ENCODE measurements around the gene HAGHL. TPM values are rescaled to one million over a fixed set of nuclear protein-coding genes. Genes with fewer than 3 reads are reported as not detected.
A peak's percentile ranks its signal among the peaks of the same experiment; 100 is the strongest.

HAGHL gene
- total and polyA plus RNA-seq, 7 experiments from 2014 or later = 0.72 to 14.6 (median 9.4) TPM

- no peaks in the 10 kb centered on the region for H3K4me1 ChIP-seq (ENCODE audit: control insufficient read depth in 2 of 2, insufficient read depth in 2 of 2, low read length in 2 of 2)
- H3K9me3 ChIP-seq (ENCODE audit: control insufficient read depth in 2 of 3, low read length in 3 of 3) = no peaks in the 10 kb centered on the region
- H3K4me3 ChIP-seq (ENCODE audit: low read length) = no peak overlapping the region
- peaks cover 4 to 22% of the 10 kb centered on the region in 2 donors for H3K27me3 ChIP-seq (ENCODE audit: control insufficient read depth in 2 of 2, insufficient read depth in 2 of 2, low read length in 2 of 2)
- Mint-ChIP-seq H3K36me3 (no peaks in the 10 kb centered on the region), H3K9me3 (peaks cover 0 to 2% (median 0%) of the 10 kb centered on the region in 11 donors), H3K27ac (no peak overlapping the region), H3K27me3 (peaks cover 23 to 59% (median 31%) of the 10 kb centered on the region in 5 donors), H3K4me3 (peak overlapping the region in 7 of 10 donors; percentile 21 to 72 (median 38)), H3K4me1 (peaks cover 0 to 4% (median 1%) of the 10 kb centered on the region in 7 donors)
- ATAC-seq = no peak
- no peak overlapping the region for H3K27ac ChIP-seq (ENCODE audit: low read depth, low read length)
- intact Hi-C loops (cut with micrococcal nuclease) = no loop called here
- H3K36me3 ChIP-seq (ENCODE audit: control insufficient read depth in 2 of 3, insufficient read depth in 3 of 3, low read length in 3 of 3) = no peaks in the 10 kb centered on the region
- ChIA-PET POLR2A (interaction anchor here (1.6 to 2.3 kb wide), 2 partner anchors 11 to 13 kb away, joined by 4 to 8 read pairs; no protein-coding TSS in a partner anchor), CTCF (interaction anchor here (0.6 kb wide), 1 partner anchor 87 kb away, joined by 3 read pairs; no protein-coding TSS in a partner anchor)
- no peak for DNase-seq
These were observed 20.5 kb upstream of the HAGHL start for GRCh38 chr16:706189-707061.

DNA sequence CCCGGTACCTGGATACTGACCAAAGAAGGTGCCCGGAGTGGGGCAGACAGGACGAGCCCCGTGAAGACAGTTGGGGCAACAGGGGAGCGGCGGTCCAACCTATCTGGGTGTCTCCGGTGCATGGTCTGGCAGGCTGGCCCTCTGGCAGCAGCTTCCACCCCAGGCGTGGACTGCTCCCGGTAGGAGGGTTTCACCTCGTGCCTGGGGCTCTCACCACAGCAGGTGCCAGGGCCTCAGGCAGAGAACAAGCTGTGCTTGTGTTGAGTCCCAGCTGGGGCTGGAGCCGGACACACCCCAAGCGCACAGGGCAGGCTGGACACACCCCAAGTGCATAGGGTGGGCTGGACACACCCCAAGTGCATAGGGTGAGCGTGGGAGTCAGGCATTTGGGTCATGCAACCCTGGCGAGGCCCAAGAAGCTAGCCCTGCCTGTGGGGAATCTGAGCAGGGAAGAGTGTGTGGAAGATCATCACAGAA, 19.8 kb upstream of the HAGHL start:
- POLR2A ChIA-PET = interaction anchor here (0.8 to 2.3 kb wide), 3 partner anchors 11 to 26 kb away, joined by 3 to 8 read pairs (median 4); partner anchors contain the start of gene STUB1
- H3K9me3 Mint-ChIP-seq = peaks cover 0 to 2% (median 0%) of the 10 kb centered on the region in 11 donors
- no peak overlapping the region for H3K27ac ChIP-seq (ENCODE audit: low read depth, low read length)
- H3K36me3 Mint-ChIP-seq = no peaks in the 10 kb centered on the region
- peaks cover 4 to 21% of the 10 kb centered on the region in 2 donors for H3K27me3 ChIP-seq (ENCODE audit: control insufficient read depth in 2 of 2, insufficient read depth in 2 of 2, low read length in 2 of 2)
- H3K9me3 ChIP-seq (ENCODE audit: control insufficient read depth in 2 of 3, low read length in 3 of 3) = no peaks in the 10 kb centered on the region
- H3K4me1 Mint-ChIP-seq = peaks cover 0 to 4% (median 1%) of the 10 kb centered on the region in 7 donors
- H3K27ac Mint-ChIP-seq = no peak overlapping the region
- no peaks in the 10 kb centered on the region for H3K36me3 ChIP-seq (ENCODE audit: control insufficient read depth in 2 of 3, insufficient read depth in 3 of 3, low read length in 3 of 3)
- CTCF ChIA-PET = interaction anchor here (0.6 kb wide), 1 partner anchor 86 kb away, joined by 3 read pairs; no protein-coding TSS in a partner anchor
- H3K4me1 ChIP-seq (ENCODE audit: control insufficient read depth in 2 of 2, insufficient read depth in 2 of 2, low read length in 2 of 2) = no peaks in the 10 kb centered on the region
- peak overlapping the region in 3 of 10 donors; percentile 23 to 72 (median 66) for H3K4me3 Mint-ChIP-seq
- H3K4me3 ChIP-seq (ENCODE audit: low read length) = no peak overlapping the region
- intact Hi-C loops (cut with micrococcal nuclease) = no loop called here
- H3K27me3 Mint-ChIP-seq = peaks cover 22 to 52% (median 30%) of the 10 kb centered on the region in 5 donors
- no peak for ATAC-seq
- DNase-seq = no peak

- no peak for ATAC-seq
- Mint-ChIP-seq H3K36me3 (no peaks in the 10 kb centered on the region), H3K27me3 (peaks cover 17 to 48% (median 24%) of the 10 kb centered on the region in 5 donors), H3K9me3 (peaks cover 0 to 2% (median 0%) of the 10 kb centered on the region in 11 donors), H3K4me1 (peaks cover 0 to 4% (median 4%) of the 10 kb centered on the region in 7 donors), H3K27ac (peak overlapping the region in 1 of 9 donors; percentile 38), H3K4me3 (peak overlapping the region in 1 of 10 donors; percentile 39)
- Histone ChIP-seq H3K36me3 (ENCODE audit: control insufficient read depth in 2 of 3, insufficient read depth in 3 of 3, low read length in 3 of 3) (no peaks in the 10 kb centered on the region), H3K27ac (ENCODE audit: low read depth, low read length) (no peak overlapping the region), H3K4me3 (ENCODE audit: low read length) (no peak overlapping the region), H3K27me3 (ENCODE audit: control insufficient read depth in 2 of 2, insufficient read depth in 2 of 2, low read length in 2 of 2) (peaks cover 4 to 20% of the 10 kb centered on the region in 2 donors), H3K9me3 (ENCODE audit: control insufficient read depth in 2 of 3, low read length in 3 of 3) (no peaks in the 10 kb centered on the region), H3K4me1 (ENCODE audit: control insufficient read depth in 2 of 2, insufficient read depth in 2 of 2, low read length in 2 of 2) (no peaks in the 10 kb centered on the region)
- DNase-seq = no peak
- intact Hi-C loops (cut with micrococcal nuclease) = no loop called here
- CTCF ChIA-PET = no interaction called here
- POLR2A ChIA-PET = interaction anchor here (0.8 to 2.3 kb wide), 2 partner anchors 12 to 27 kb away, joined by 3 to 8 read pairs; partner anchors contain the start of gene STUB1
These were observed 18.9 kb upstream of the HAGHL start for GRCh38 chr16:708019-708418.

DNA sequence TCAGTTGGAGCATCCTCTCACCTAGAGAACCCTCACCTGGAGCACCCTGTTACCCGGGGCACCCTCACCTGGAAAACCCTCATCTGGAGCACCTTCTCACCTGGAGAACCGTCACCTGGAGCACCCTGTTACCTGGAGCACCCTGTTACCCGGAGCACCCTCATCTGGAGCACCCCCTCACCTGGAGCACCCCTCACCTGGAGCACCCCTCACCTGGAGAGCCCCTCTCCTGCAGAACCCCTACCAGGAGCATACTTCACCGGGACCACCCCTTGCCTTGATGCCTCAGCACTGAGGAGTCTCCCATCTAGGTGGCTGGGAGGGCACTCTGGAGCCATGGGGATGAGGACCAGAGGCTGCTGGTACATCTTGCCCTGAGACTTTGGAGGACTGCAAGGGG, 17.9 kb upstream of the HAGHL start:
- Histone ChIP-seq H3K27ac (ENCODE audit: low read depth, low read length) (no peak overlapping the region), H3K36me3 (ENCODE audit: control insufficient read depth in 2 of 3, insufficient read depth in 3 of 3, low read length in 3 of 3) (no peaks in the 10 kb centered on the region), H3K27me3 (ENCODE audit: control insufficient read depth in 2 of 2, insufficient read depth in 2 of 2, low read length in 2 of 2) (peaks cover 4 to 18% of the 10 kb centered on the region in 2 donors), H3K4me3 (ENCODE audit: low read length) (no peak overlapping the region), H3K4me1 (ENCODE audit: control insufficient read depth in 2 of 2, insufficient read depth in 2 of 2, low read length in 2 of 2) (no peaks in the 10 kb centered on the region), H3K9me3 (ENCODE audit: control insufficient read depth in 2 of 3, low read length in 3 of 3) (no peaks in the 10 kb centered on the region)
- H3K4me3 Mint-ChIP-seq = no peak overlapping the region
- peaks cover 17 to 45% (median 21%) of the 10 kb centered on the region in 5 donors for H3K27me3 Mint-ChIP-seq
- no peaks in the 10 kb centered on the region for H3K36me3 Mint-ChIP-seq
- CTCF ChIA-PET = no interaction called here
- POLR2A ChIA-PET = interaction anchor here (1.2 kb wide), 1 partner anchor 14 kb away, joined by 3 read pairs; no protein-coding TSS in a partner anchor
- peaks cover 0 to 4% (median 4%) of the 10 kb centered on the region in 7 donors for H3K4me1 Mint-ChIP-seq
- no peak overlapping the region for H3K27ac Mint-ChIP-seq
- intact Hi-C loops (cut with micrococcal nuclease) = no loop called here
- H3K9me3 Mint-ChIP-seq = peaks cover 0 to 2% (median 0%) of the 10 kb centered on the region in 11 donors
- no peak for DNase-seq
- ATAC-seq = no peak

DNA sequence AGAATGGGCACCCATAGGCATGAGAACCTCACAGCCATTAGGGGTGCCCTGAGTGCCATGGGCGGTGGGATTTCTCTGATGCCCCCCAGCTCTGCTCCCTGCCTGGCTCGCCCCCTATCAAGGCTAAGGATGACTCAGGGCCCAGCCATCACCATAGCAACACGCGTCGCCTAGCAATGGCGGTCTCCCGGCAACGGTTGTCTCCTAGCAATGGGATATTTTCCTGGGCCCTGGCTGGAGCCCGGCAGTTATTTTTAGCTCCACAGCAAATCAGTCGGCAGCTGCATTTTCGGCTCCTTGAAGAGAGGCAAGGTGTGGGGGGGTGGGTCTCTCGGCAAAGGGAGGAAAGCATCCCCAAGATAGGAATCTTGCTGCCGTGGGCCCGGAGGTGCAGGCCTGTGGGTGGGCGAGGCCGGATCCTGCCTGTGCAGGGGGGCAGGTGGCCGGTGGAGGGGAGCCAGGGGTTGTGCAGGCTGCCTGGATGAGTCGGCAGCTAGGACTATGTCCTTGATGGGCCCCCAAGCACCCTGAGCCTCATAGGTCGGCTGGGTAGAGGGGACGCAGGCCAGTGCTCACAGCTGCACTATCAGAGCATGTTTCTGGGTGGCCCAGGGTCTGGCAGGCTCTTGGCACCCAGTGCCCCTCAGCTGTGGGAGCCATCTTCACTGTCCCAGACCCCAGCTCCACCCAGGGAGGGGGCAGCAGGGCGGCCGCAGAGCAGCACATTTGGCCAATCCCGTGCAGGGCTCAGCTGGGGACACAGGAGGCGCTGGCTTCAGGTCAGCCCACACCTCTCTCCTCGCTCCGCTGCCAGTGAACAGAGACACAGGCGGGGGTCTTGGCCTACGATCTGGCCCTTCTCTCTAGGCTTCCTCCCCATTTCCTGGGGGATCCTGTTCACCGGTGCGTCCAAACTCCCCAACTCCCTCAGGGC, 17.1 kb upstream of the HAGHL start:
- Mint-ChIP-seq H3K4me3 (no peak overlapping the region), H3K27ac (peak overlapping the region in 1 of 9 donors; percentile 25), H3K9me3 (peaks cover 0 to 2% (median 0%) of the 10 kb centered on the region in 11 donors), H3K27me3 (peaks cover 17 to 42% (median 21%) of the 10 kb centered on the region in 5 donors), H3K36me3 (no peaks in the 10 kb centered on the region), H3K4me1 (peaks cover 0 to 4% (median 4%) of the 10 kb centered on the region in 7 donors)
- H3K9me3 ChIP-seq (ENCODE audit: control insufficient read depth in 2 of 3, low read length in 3 of 3) = no peaks in the 10 kb centered on the region
- H3K4me1 ChIP-seq (ENCODE audit: control insufficient read depth in 2 of 2, insufficient read depth in 2 of 2, low read length in 2 of 2) = no peaks in the 10 kb centered on the region
- H3K36me3 ChIP-seq (ENCODE audit: control insufficient read depth in 2 of 3, insufficient read depth in 3 of 3, low read length in 3 of 3) = no peaks in the 10 kb centered on the region
- H3K27me3 ChIP-seq (ENCODE audit: control insufficient read depth in 2 of 2, insufficient read depth in 2 of 2, low read length in 2 of 2) = peaks cover 4 to 13% of the 10 kb centered on the region in 2 donors
- H3K27ac ChIP-seq (ENCODE audit: low read depth, low read length) = no peak overlapping the region
- H3K4me3 ChIP-seq (ENCODE audit: low read length) = no peak overlapping the region
- DNase-seq = no peak
- ChIA-PET POLR2A (interaction anchor here (1.1 to 1.5 kb wide), 3 partner anchors 10 to 20 kb away, joined by 3 to 5 read pairs (median 3); partner anchors contain the start of gene WDR24), CTCF (interaction anchor here (0.6 to 1.5 kb wide), 8 partner anchors 8 to 379 kb away, joined by 3 to 5 read pairs (median 3); partner anchors contain the start of genes CIAO3 and WDR24)
- ATAC-seq = no peak
- intact Hi-C loops (cut with micrococcal nuclease) = loop anchor here (2.0 to 10.0 kb wide), 2 partner anchors 265 to 393 kb away; partner anchors contain the start of gene LMF1 (in 1 of the 2)

Data from naive thymus-derived CD4-positive, alpha-beta T cell (primary cell).